Measurements from ENCODE around the gene ADGRG1.

ADGRG1 gene

GRCh38 chr16:57620335-57621231 is 7.8 kb upstream of the ADGRG1 start:
- DNase-seq (ENCODE audit: low read depth): no peak

- DNase-seq (ENCODE audit: low read depth): no peak
These were observed 6.7 kb upstream of the ADGRG1 start for GRCh38 chr16:57621521-57622271.

- DNase-seq (ENCODE audit: low read depth): no peak
These were observed 5.8 kb upstream of the ADGRG1 start for GRCh38 chr16:57622361-57623250.

GRCh38 chr16:57623251-57624043 is 5.0 kb upstream of the ADGRG1 start:
- no peak for DNase-seq (ENCODE audit: low read depth)

- no peak for DNase-seq (ENCODE audit: low read depth)
These were observed 4.3 kb upstream of the ADGRG1 start for GRCh38 chr16:57624044-57624688.

- DNase-seq (ENCODE audit: low read depth): no peak
These were observed 3.5 kb upstream of the ADGRG1 start for GRCh38 chr16:57624806-57625500.

GRCh38 chr16:57626420-57627170 is 1.8 kb upstream of the ADGRG1 start:
- no peak for DNase-seq (ENCODE audit: low read depth)

GRCh38 chr16:57627184-57627871 is 1.1 kb upstream of the ADGRG1 start:
- no peak for DNase-seq (ENCODE audit: low read depth)

- DNase-seq (ENCODE audit: low read depth): no peak
These were observed 408 bp downstream of the ADGRG1 start for GRCh38 chr16:57628783-57629293.

- no peak for DNase-seq (ENCODE audit: low read depth)
These were observed 1.3 kb downstream of the ADGRG1 start for GRCh38 chr16:57629516-57630406.

GRCh38 chr16:57630407-57630797 is 2.0 kb downstream of the ADGRG1 start:
- no peak for DNase-seq (ENCODE audit: low read depth)

GRCh38 chr16:57630931-57631845 is 2.8 kb downstream of the ADGRG1 start:
- DNase-seq (ENCODE audit: low read depth): no peak

GRCh38 chr16:57632568-57632967 is 4.1 kb downstream of the ADGRG1 start:
- DNase-seq (ENCODE audit: low read depth): no peak

- no peak for DNase-seq (ENCODE audit: low read depth)
These were observed 5.1 kb downstream of the ADGRG1 start for GRCh38 chr16:57633383-57634064.

GRCh38 chr16:57634171-57634570 is 5.7 kb downstream of the ADGRG1 start:
- no peak for DNase-seq (ENCODE audit: low read depth)
